NK-92 treated with Interleukin-12 subunit alpha and Interleukin-12 subunit beta, amount 100 ng/mL, for 24 hours (cell line): ENCODE data around the gene TBL1X.
"Not testable (repeated sequence)": the region's sequence is repeated elsewhere in the genome, so short reads cannot be mapped to it uniquely, and the experiment has no call there.

Experiments
- DNase-seq: peaks from one replicate; lab custom pipeline; 2025; lab: John Stamatoyannopoulos, UW

The TBL1X gene

GRCh38 chrX:9459186-9459748 is 5.6 kb upstream of the TBL1X start:
- no peak for DNase-seq

GRCh38 chrX:9461087-9461486 is 3.8 kb upstream of the TBL1X start:
- DNase-seq = no peak

GRCh38 chrX:9462456-9462855 is 2.4 kb upstream of the TBL1X start:
- DNase-seq = no peak

GRCh38 chrX:9465380-9466123 is 694 bp downstream of the TBL1X start:
- DNase-seq = peak; percentile 18

GRCh38 chrX:9466124-9466495 is 1.3 kb downstream of the TBL1X start:
- no peak for DNase-seq

- no peak for DNase-seq
Measured at GRCh38 chrX:9466736-9467135, 1.9 kb downstream of the TBL1X start.

- no peak for DNase-seq
Measured at GRCh38 chrX:9467146-9467545, 2.3 kb downstream of the TBL1X start.

- no peak for DNase-seq
Measured at GRCh38 chrX:9467751-9468150, 2.9 kb downstream of the TBL1X start.

GRCh38 chrX:9471571-9471985 is 6.7 kb downstream of the TBL1X start:
- no peak for DNase-seq

GRCh38 chrX:9473708-9474107 is 8.8 kb downstream of the TBL1X start:
- no peak for DNase-seq

- DNase-seq = not testable (repeated sequence)
Measured at GRCh38 chrX:9475417-9475816, 10.6 kb downstream of the TBL1X start.

GRCh38 chrX:9475984-9476383 is 11.1 kb downstream of the TBL1X start:
- DNase-seq = no peak

GRCh38 chrX:9476810-9477575 is 12.1 kb downstream of the TBL1X start:
- DNase-seq = no peak

GRCh38 chrX:9482408-9482807 is 17.6 kb downstream of the TBL1X start:
- DNase-seq = no peak

GRCh38 chrX:9482837-9483236 is 18.0 kb downstream of the TBL1X start:
- no peak for DNase-seq

GRCh38 chrX:9483376-9483775 is 18.5 kb downstream of the TBL1X start:
- no peak for DNase-seq

GRCh38 chrX:9486786-9487387 is 22.0 kb downstream of the TBL1X start:
- no peak for DNase-seq

- DNase-seq = no peak
Measured at GRCh38 chrX:9488586-9488985, 23.7 kb downstream of the TBL1X start.

- no peak for DNase-seq
Measured at GRCh38 chrX:9489234-9489633, 24.4 kb downstream of the TBL1X start.

GRCh38 chrX:9492901-9493300 is 28.0 kb downstream of the TBL1X start:
- DNase-seq = no peak

GRCh38 chrX:9493936-9494335 is 29.1 kb downstream of the TBL1X start:
- no peak for DNase-seq

GRCh38 chrX:9494771-9495170 is 29.9 kb downstream of the TBL1X start:
- no peak for DNase-seq

GRCh38 chrX:9495496-9495895 is 30.6 kb downstream of the TBL1X start:
- no peak for DNase-seq
